OCI-LY3 (cell line): Measurements from ENCODE around the gene BHLHE23.

Experiments used
- CTCF ChIP-seq: fragments of 200-600, 300-600 bp; sonication (generic); IDR thresholded peaks from 2 replicates; pipeline ENCODE4 v1.5.1; 2014; ENCODE audit warnings: antibody characterized with exemption, low read length, low read depth
- EZH2phosphoT487 ChIP-seq: fragments of 200-600 bp; shearing (Covaris generic); IDR thresholded peaks from 2 replicates; pipeline ENCODE4 v1.6.1; 2018; ENCODE audit warnings: antibody characterized with exemption, mixed run types, low read depth

GRCh38 chr20:63006540-63007359 is at the start of gene BHLHE23:
- TF ChIP-seq CTCF (no peak), EZH2phosphoT487 (no peak)
